Measurements from ENCODE around the gene NUTM2B.
"Not testable (repeated sequence)": the region's sequence is repeated elsewhere in the genome, so short reads cannot be mapped to it uniquely, and the experiment has no call there.

The NUTM2B gene

DNA sequence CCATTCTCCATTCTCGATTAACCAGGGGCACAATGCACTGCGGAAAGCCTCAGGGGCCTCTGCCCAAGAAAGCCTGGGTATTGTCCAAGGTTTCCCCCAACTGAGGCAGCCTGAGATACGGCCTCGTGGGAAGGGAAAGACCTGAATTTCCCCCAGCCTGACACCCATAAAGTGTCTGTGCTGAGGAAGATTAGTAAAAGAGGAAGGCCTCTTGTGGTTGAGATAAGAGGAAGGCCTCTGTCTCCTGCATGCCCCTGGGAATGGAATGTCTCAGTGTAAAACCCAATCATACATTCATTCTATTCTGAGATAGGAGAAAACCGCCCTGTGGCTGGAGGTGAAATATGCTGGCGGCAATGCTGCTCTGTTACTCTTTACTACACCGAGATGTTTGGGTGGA is 41.8 kb downstream of the NUTM2B start:
- DNase-seq (ENCODE audit: low read depth) = not testable (repeated sequence)

DNA sequence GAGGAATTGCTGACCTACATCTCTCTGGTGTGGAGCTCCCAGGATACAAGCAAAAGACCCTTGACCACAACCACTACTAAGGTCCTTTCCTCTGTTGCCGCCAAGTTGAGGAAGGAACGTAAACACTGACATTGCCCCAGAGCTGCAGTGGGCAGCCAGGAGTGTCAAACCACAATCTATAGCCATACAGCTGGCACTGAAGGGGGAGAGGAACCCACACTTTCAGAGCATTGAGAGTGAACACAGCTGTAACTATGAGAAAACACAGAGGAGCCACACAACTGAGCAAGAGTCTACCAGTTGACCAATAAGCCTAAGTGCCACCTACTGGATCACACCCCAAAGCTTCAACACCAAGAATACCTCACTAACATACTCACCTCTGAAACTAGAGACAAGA is 45.5 kb downstream of the NUTM2B start:
- not testable (repeated sequence) for DNase-seq (ENCODE audit: low read depth)

DNA sequence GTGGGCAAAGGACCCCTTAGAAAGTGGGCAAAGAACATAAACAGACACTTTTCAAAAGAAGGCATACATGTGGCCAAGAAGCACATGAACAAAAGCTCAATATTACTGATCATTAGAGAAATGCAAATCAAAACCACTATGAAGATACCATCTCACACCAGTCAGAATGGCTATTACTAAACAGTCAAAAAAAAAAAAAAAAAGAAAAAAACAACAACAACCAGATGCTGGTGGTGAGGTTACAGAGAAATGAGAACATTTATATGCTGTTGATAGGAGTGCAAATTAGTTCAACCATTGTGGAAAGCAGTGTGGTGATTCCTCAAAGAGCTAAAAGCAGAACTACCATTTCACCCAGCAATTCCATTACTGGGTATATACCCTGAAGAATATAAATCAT is 50.6 kb downstream of the NUTM2B start:
- not testable (repeated sequence) for DNase-seq (ENCODE audit: low read depth)

DNA sequence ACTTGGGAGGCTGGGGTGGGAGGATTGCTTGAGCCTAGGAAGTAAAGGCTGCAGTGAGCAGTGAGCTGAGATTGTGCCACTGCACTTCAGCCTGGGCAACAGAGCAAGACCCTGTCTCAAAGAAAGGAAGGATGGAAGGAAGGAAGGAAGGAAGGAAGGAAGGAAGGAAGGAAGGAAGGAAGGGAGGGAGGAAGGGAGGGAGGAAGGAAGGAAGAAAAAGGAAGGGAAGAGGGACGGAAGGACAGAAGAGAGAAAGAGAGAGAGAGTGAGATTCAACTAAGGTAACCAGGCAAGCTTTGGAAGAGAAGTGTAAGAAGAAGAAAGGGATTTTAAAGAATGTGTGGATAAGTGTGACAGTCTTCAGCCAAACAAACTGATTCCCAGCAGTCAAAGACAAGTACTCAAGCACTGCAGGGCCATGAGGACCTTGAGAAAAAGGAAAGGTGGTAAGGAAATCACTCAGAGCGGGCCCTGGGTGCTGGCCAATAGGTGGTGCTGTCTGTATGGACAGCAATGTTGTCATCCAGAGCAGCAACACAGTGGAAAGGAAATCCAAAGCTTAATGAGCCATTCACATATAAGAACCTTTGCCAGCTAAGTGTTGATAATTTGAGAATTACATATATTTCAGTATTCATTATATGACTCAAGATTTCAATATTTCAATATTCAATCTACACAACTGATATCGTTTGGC is 55.4 kb downstream of the NUTM2B start:
- peak; percentile 0 for DNase-seq (ENCODE audit: low read depth)
